ENCODE measurements around the gene MTHFR. TPM values are rescaled to one million over a fixed set of nuclear protein-coding genes. Genes with fewer than 3 reads are reported as not detected.
A peak's percentile ranks its signal among the peaks of the same experiment; 100 is the strongest.

MTHFR gene
- total and polyA plus RNA-seq, 12 donors: 17.7 to 75.8 (median 39.1) TPM

DNA sequence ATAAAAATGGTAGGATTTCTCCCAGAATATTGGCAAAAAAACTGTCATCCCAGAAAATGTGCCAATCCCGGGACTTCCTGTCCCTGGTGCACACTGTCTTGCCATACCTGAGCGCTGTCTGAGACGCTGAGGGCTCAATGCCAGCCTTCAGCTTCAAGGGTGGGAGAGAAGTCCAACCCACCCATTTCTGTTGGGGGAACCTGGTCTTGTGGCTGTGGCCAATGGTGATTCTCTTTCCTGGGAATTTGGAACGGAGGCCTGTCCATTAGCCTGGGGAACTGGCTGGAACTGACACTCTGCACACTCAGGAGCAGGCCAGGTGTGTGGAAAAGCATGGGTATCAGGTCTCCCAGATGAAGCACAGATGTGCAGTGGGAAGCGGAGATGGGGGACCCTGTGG lies 6.7 kb downstream of the MTHFR start:
- Histone ChIP-seq H3K4me3 (no peak overlapping the region), H3K36me3 (peaks cover 0 to 75% (median 44%) of the 10 kb centered on the region in 9 donors), H3K27me3 (no peaks in the 10 kb centered on the region), H3K9me3 (no peaks in the 10 kb centered on the region), H3K4me1 (peaks cover 27 to 97% (median 85%) of the 10 kb centered on the region in 9 donors), H3K27ac (peak overlapping the region in 7 of 10 donors; percentile 85 to 99 (median 98))
- WGBS, 2 donors: 95 to 97% methylated on average over 5 of the region's 5 CpGs
- TF ChIP-seq, protein P1, sequence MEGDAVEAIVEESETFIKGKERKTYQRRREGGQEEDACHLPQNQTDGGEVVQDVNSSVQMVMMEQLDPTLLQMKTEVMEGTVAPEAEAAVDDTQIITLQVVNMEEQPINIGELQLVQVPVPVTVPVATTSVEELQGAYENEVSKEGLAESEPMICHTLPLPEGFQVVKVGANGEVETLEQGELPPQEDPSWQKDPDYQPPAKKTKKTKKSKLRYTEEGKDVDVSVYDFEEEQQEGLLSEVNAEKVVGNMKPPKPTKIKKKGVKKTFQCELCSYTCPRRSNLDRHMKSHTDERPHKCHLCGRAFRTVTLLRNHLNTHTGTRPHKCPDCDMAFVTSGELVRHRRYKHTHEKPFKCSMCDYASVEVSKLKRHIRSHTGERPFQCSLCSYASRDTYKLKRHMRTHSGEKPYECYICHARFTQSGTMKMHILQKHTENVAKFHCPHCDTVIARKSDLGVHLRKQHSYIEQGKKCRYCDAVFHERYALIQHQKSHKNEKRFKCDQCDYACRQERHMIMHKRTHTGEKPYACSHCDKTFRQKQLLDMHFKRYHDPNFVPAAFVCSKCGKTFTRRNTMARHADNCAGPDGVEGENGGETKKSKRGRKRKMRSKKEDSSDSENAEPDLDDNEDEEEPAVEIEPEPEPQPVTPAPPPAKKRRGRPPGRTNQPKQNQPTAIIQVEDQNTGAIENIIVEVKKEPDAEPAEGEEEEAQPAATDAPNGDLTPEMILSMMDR (IDR thresholded peaks at IDR 0.05): no peak
- intact Hi-C loops (cut with DNase I): no loop called here
- DNase-seq (no peak), ATAC-seq (no peak)

DNA sequence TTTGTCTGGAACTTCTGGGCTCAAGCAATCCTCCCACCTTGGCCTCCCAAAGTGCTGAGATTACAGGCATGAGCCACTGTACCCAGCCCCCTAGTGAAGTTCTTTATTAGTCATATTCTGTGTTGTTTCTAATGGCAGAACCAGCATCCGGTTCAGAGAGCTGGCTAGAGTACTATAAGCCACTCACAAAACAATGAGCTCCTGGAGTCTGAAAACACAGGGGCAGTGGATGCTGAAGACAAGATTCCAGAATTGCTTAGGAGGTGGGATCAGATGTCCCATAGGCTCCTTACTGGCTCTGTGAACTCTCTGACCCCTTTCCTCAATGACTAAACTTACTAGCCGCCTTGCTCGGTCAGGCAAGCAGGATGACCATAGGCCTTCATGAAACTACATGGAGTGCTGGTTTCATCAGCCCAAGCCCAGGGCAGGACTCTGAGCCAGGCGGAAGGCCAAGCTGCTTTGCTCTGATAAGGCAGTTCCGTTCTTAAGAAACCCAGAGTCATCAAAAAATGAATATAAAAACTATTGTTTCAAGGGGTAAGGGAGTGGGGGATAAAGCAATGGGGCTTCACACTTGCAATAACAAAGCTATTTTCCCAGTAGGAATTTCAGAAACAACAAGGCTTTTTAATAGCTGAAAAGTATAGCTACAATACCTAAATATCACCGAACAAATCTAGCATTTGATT lies 8.1 kb downstream of the MTHFR start:
- H3K4me1 ChIP-seq: peaks cover 24 to 96% (median 74%) of the 10 kb centered on the region in 9 donors
- TF ChIP-seq, protein P1 (IDR thresholded peaks at IDR 0.05): no peak
- H3K27me3 ChIP-seq: no peaks in the 10 kb centered on the region
- WGBS, 2 donors: 41 to 57% methylated on average over 6 of the region's 6 CpGs
- ATAC-seq: peak in 6 of 8 donors; percentile 24 to 71 (median 58)
- no peaks in the 10 kb centered on the region for H3K9me3 ChIP-seq
- DNase-seq: peak; percentile 65 to 69
- peaks cover 0 to 90% (median 51%) of the 10 kb centered on the region in 9 donors for H3K36me3 ChIP-seq
- intact Hi-C loops (cut with DNase I): no loop called here
- H3K27ac ChIP-seq: peak overlapping the region; percentile 70 to 99 (median 96)
- H3K4me3 ChIP-seq: no peak overlapping the region

DNA sequence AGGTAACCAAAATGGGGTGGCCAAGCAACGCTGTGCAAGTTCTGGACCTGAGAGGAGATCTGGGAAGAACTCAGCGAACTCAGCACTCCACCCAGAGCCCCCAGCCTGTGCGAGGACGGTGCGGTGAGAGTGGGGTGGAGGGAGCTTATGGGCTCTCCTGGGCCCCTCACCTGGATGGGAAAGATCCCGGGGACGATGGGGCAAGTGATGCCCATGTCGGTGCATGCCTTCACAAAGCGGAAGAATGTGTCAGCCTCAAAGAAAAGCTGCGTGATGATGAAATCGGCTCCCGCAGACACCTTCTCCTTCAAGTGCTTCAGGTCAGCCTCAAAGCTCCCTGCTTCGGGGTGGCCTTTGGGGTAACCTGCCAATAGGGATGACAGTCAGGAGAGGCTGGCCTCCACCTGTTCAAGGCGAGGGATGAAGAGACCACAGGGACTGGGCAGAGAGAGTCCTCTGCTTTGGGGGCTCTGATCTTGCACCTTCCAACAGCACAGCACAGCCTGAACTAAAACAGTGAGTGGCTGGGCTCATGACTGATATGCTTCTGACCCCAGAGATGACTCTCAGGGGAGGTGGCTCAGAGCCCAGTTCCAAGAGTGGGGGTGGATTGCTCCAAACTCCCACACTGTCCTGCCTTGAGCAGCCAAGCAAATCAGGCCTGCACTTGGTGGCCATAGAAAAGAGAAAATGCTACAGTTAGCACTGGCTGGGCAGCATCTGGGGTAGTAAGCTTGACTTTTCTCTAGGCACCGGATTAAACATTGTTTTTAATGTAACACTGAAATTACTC lies 9.5 kb downstream of the MTHFR start:
- DNase-seq (peak in 1 of 2 donors; percentile 73), ATAC-seq (peak; percentile 23 to 76 (median 58))
- Histone ChIP-seq H3K4me3 (peak overlapping the region in 2 of 10 donors; percentile 16 to 21), H3K36me3 (peaks cover 0 to 99% (median 49%) of the 10 kb centered on the region in 9 donors), H3K27me3 (no peaks in the 10 kb centered on the region), H3K27ac (peak overlapping the region; percentile 70 to 99 (median 96)), H3K9me3 (no peaks in the 10 kb centered on the region), H3K4me1 (peaks cover 35 to 96% (median 72%) of the 10 kb centered on the region in 9 donors)
- 71 to 81% methylated on average over 15 of the region's 15 CpGs for WGBS, 2 donors
- intact Hi-C loops (cut with DNase I): no loop called here
- TF ChIP-seq, protein P1 (IDR thresholded peaks at IDR 0.05): no peak

DNA sequence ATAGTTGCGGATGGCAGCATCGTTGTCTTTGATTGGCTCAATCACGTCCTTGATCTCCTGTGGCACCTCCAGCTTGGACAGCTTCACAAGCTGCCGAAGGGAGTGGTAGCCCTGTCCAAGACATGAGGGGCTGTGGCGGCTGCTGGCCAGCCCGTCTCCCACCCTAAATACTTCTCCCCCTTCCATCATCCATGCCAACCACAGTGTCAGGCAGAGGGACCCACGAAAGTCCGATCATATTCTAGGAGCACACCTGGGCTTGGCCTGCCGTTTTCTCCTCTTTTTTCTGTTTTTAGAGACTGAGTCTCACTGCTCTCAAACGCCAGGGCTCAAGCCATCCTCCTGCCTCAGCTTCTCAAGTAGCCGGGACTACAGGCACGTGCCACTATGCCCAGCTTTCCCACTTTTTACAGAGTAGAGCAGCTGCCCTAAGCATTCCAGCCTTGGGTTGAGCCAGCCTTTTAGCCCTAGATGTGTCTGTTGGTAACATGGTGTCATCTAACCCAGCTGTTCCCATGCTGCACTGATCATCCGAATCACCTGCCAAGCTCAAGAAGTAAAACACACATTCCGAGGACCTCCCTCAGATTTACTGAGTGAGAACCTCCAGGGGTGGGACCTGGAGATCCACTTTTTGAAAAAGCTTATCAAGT lies 10.4 kb downstream of the MTHFR start:
- TF ChIP-seq, protein P1 (IDR thresholded peaks at IDR 0.05): no peak
- Histone ChIP-seq H3K27ac (peak overlapping the region; percentile 70 to 99 (median 96)), H3K4me3 (peak overlapping the region in 1 of 10 donors; percentile 16), H3K9me3 (no peaks in the 10 kb centered on the region), H3K36me3 (peaks cover 0 to 96% (median 40%) of the 10 kb centered on the region in 9 donors), H3K4me1 (peaks cover 40 to 96% (median 73%) of the 10 kb centered on the region in 9 donors), H3K27me3 (no peaks in the 10 kb centered on the region)
- WGBS, 2 donors: 70 to 77% methylated on average over 14 of the region's 14 CpGs
- intact Hi-C loops (cut with DNase I): no loop called here
- ATAC-seq (no peak), DNase-seq (no peak)

Measured in heart right ventricle (tissue), 16 donors.